Mucosa of stomach (tissue), 1 donor: ENCODE results near the gene SMOC1.
"Not testable (repeated sequence)": the region's sequence is repeated elsewhere in the genome, so short reads cannot be mapped to it uniquely, and the experiment has no call there.

Source experiments
- H3K27me3 ChIP-seq: one replicate; pipeline ENCODE4 v1.7.0; 2013; ENCODE audit warnings: mild to moderate bottlenecking, low read length; ENCODE audit not compliant: control insufficient read depth, insufficient read depth
- H3K36me3 ChIP-seq: one replicate; pipeline ENCODE4 v1.7.0; 2013; ENCODE audit warnings: low read length; ENCODE audit not compliant: control insufficient read depth, insufficient read depth
- H3K4me1 ChIP-seq: one replicate; pipeline ENCODE4 v1.7.0; 2013; ENCODE audit warnings: mild to moderate bottlenecking, low read length; ENCODE audit not compliant: control insufficient read depth, insufficient read depth
- H3K4me3 ChIP-seq: one replicate; pipeline ENCODE4 v1.7.0; 2013; ENCODE audit warnings: low read length
- H3K9ac ChIP-seq: one replicate; pipeline ENCODE4 v1.7.0; 2013; ENCODE audit warnings: mild to moderate bottlenecking, low read length, moderate library complexity
- H3K9me3 ChIP-seq: one replicate; pipeline ENCODE4 v1.7.0; 2013; ENCODE audit warnings: mild to moderate bottlenecking, low read length, moderate library complexity; ENCODE audit not compliant: control insufficient read depth
- donor health status: Pancreatic carcinoma.

The SMOC1 gene

DNA sequence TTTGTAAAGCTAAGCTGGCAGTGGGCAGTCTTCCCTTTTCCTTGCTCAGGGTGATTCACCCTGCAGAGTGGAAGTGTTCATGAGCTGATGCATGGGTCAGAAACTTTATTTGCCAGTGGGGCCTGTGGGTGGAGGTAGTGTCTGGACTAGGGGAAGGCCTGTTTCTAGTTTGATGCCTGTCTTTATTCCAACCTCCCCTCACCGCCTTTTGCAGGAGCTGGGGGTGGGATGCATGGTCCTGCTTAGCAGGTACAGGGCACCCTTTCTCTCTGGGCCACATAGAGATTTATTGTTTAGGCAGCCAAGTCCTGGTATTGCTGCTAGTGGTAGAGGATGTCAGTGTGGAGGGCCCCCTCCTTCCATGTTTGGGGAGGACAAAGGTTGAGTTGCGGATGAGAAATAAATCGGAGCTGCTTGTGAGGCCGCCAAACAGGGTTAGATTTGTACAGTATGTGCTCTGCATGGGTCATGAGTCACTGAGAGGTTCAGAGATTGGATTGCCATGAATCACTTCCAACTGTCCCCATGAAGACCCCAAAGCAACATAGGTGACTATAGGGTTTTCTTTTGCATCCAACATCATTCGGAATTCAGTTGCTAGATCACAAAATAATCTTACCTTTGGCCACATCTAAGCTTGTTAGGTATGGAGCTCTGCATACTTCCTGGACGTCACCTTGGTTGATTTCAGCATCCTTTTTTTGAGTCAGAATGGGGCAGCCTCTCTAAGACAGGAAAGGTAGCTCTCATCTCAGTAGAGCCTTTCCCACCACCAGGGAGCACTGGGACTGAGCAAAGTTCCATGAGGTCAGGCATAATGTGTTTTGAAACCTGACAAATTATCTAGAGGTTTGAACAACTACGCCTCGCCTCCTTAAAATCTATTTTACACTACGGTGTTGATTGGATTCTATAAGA lies 8.8 kb downstream of the SMOC1 start:
- no peak overlapping the region for H3K9ac ChIP-seq
- H3K4me3 ChIP-seq = no peak overlapping the region
- H3K4me1 ChIP-seq = no peaks in the 10 kb centered on the region
- H3K36me3 ChIP-seq = no peaks in the 10 kb centered on the region
- H3K9me3 ChIP-seq = no peaks in the 10 kb centered on the region
- H3K27me3 ChIP-seq = peaks cover 2% of the 10 kb centered on the region

DNA sequence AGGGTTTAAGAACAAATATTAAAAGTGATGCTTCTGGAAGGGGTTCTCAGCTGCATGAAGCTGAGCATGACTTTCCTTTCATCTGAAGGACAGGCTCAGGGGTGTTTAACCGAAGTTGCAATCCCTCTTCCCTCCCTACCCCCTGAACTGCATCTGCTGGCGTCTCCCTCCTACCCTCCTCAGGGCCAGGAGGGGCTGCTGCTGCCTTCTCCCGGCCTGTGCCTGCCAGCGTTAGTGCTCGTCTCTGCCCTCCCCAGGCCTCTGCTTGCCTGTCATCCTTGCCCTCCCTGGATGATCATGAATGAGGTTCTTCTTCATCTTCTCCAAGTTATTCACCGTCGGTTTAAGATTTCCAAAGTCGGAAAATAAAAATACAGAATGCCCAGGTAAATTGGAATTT lies 12.2 kb downstream of the SMOC1 start:
- Histone ChIP-seq H3K36me3 (no peaks in the 10 kb centered on the region), H3K9ac (no peak overlapping the region), H3K4me1 (no peaks in the 10 kb centered on the region), H3K27me3 (no peaks in the 10 kb centered on the region), H3K9me3 (no peaks in the 10 kb centered on the region), H3K4me3 (no peak overlapping the region)

DNA sequence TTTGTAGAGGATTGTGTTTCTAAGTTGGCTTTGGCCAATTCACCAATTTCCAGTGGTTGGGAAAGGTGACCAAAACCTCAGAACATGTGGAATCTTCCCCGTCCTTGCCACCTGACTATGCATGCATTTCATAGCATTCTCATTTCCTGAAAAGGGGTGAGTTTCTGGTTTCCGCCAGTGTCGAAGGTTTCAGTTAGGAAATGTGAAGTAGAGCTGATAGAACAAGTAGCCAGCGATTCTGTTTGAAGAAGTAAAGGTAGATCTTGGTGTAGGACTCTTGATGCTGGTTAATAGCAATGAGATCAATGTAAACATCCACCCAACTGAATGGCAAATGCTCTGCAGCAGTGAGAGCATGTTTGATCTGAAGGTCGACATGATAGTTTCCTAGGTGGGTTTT lies 15.9 kb downstream of the SMOC1 start:
- Histone ChIP-seq H3K4me1 (no peaks in the 10 kb centered on the region), H3K9ac (no peak overlapping the region), H3K4me3 (no peak overlapping the region), H3K9me3 (no peaks in the 10 kb centered on the region), H3K36me3 (no peaks in the 10 kb centered on the region), H3K27me3 (no peaks in the 10 kb centered on the region)

DNA sequence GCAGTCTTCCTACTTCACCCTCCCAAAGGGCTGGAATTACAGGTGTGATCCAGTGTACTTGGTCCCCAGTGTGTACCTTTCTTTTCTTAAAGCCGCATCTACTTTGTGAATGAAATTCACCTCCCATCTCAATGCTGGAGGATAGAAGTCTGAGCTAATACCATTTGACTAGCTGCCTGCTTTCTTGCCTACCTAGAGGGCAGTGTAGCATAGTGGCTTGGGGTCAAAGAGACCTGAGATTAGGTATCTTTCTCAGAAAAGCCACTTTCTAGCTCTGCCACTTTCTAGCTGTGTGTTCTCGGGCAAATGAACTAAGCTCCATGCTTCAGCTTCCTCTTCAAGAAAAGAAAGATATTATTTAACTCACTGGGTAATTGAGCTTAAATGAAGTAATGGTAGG lies 16.9 kb downstream of the SMOC1 start:
- no peaks in the 10 kb centered on the region for H3K4me1 ChIP-seq
- no peak overlapping the region for H3K9ac ChIP-seq
- no peaks in the 10 kb centered on the region for H3K27me3 ChIP-seq

DNA sequence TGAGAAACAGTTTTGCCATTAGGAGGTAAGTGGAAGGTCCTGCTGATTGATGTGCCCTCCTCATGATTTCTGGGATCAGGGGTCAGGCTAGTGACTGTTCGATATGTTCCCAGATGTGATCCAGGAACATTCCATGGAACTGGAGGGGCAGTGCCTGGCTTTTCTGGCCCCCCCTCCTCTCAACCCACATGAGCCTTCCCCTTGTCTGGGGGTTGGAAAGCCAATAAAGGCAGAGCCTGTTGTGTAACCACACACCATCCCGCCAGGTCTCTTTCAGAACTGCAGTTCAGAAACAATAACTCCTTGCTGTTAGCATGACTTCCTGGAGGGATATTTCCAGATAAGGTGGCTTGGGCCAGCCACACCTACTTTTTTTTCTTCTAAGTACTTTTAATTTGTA lies 17.8 kb downstream of the SMOC1 start:
- no peaks in the 10 kb centered on the region for H3K9me3 ChIP-seq
- no peaks in the 10 kb centered on the region for H3K4me1 ChIP-seq
- H3K27me3 ChIP-seq = no peaks in the 10 kb centered on the region
- no peak overlapping the region for H3K4me3 ChIP-seq
- no peaks in the 10 kb centered on the region for H3K36me3 ChIP-seq
- H3K9ac ChIP-seq = no peak overlapping the region

More for the DNA sequence above, 16.9 kb downstream of the SMOC1 start:
- no peaks in the 10 kb centered on the region for H3K36me3 ChIP-seq
- no peak overlapping the region for H3K4me3 ChIP-seq
- H3K9me3 ChIP-seq = no peaks in the 10 kb centered on the region

DNA sequence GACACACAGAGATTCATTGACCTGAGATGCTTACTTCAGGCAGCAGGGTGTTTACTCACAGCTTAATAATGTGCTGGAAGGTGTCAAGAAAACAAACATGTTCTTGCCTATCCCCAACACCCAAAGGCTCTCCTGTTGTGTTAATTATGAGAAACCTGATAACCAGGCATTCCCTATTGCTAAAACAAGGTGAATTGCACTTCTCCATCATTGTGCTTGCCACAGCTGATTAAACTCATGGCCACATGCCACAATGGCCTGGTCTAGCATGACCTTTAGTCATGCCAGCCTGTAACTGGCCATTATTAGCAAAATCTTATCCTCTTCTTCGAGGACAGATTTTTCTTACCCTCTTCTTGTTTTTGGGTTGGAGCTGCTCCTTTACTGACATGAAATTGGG lies 21.4 kb downstream of the SMOC1 start:
- Histone ChIP-seq H3K27me3 (no peaks in the 10 kb centered on the region), H3K4me1 (no peaks in the 10 kb centered on the region), H3K36me3 (no peaks in the 10 kb centered on the region), H3K9me3 (no peaks in the 10 kb centered on the region), H3K9ac (no peak overlapping the region), H3K4me3 (no peak overlapping the region)

DNA sequence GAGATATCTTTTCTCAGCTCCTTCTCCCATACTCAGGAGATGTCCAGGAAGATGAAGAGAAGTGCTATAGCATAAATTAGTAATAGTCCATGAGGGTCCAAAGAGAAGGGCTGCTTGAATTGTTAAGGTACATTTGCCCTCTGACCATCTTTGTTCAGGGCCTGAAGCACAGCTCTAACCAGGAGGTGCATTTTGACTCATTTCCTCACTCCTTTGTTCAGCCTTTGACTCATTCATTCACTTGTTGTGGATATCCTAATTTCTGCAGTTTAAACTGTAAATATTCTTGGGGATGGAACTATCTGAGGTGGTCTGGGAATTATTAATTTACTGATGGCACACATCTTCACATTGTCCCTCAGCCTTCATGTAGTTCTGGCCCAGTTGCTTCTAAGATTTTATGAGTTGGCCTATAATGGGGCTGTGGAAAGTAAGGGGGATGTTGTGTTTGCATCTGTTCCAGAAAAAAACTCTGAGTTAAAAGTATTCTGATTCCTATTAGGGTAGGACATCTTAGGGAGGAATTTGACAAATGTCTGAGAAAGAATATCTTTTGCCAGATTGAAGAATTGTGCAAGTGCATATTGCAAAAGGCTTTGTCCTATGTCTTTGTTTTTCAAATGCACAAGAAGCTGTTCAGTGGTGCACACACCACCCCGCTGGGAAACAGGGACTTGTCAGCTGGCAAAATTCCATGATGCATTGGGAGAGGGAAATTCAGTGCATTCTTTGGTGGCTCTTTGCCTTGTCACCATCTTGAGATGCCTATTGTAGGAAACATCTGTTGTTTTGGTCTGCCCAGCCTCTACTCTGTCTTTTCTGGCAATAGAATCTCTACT lies 22.1 kb downstream of the SMOC1 start:
- no peak overlapping the region for H3K9ac ChIP-seq
- no peak overlapping the region for H3K4me3 ChIP-seq
- H3K27me3 ChIP-seq = no peaks in the 10 kb centered on the region
- H3K36me3 ChIP-seq = no peaks in the 10 kb centered on the region
- no peaks in the 10 kb centered on the region for H3K9me3 ChIP-seq
- no peaks in the 10 kb centered on the region for H3K4me1 ChIP-seq

DNA sequence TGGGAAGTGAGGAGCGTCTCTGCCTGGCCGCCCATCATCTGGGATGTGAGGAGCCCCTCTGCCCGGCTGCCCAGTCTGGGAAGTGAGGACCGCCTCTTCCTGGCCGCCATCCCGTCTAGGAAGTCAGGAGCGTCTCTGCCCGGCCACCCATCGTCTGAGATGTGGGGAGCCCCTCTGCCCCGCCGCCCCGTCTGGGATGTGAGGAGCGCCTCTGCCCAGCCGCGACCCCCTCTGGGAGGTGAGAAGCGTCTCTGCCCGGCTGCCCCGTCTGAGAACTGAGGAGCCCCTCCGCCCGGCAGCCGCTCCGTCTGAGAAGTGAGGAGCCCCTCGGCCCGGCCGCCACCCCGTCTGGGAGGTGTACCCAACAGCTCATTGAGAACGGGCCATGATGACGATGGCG lies 23.8 kb downstream of the SMOC1 start:
- not testable (repeated sequence) for H3K4me3 ChIP-seq, H3K9me3 ChIP-seq, H3K4me1 ChIP-seq, H3K9ac ChIP-seq, H3K36me3 ChIP-seq, H3K27me3 ChIP-seq

DNA sequence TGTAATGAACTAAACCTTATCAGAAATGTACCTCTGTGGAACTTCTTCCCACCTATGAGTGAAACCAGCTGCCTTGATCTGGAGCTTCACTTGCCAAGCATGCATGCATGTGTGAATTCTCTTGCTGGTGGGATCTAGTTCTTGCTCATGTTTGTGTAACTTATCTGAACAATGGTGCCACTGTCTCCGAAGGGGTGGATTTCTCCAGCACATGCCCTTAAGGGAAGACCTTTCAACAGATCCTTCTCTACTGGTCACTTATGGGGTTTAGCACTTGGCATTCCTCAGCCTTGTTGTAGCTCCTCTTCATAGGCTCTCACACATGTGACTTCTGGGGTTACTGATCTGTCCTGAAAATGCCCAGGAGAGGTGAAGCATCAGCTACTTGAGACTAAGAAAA lies 25.0 kb downstream of the SMOC1 start:
- Histone ChIP-seq H3K4me3 (no peak overlapping the region), H3K36me3 (no peaks in the 10 kb centered on the region), H3K9me3 (no peaks in the 10 kb centered on the region), H3K9ac (no peak overlapping the region), H3K4me1 (no peaks in the 10 kb centered on the region), H3K27me3 (no peaks in the 10 kb centered on the region)

DNA sequence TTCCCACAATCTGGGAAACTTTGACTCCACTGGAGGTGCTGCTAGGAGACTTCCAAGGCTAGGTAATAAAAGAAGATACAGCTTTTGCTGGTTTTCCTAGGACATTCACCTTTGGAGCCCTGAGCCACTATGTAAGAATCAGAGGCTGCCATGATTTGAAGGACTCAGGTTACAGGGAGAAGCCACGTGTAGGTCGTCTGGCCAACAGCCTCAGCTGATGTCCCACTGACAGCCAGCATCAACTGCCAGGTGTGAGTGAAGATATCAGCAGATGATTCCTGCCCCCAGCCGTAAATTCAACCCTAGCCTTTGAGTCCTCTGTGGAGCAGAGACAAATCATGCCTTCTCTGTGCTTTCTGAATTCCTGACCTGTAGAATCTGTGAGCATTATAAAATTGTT lies 27.0 kb downstream of the SMOC1 start:
- H3K27me3 ChIP-seq = no peaks in the 10 kb centered on the region
- no peak overlapping the region for H3K4me3 ChIP-seq
- no peaks in the 10 kb centered on the region for H3K9me3 ChIP-seq
- H3K9ac ChIP-seq = no peak overlapping the region
- H3K4me1 ChIP-seq = no peaks in the 10 kb centered on the region
- H3K36me3 ChIP-seq = no peaks in the 10 kb centered on the region

DNA sequence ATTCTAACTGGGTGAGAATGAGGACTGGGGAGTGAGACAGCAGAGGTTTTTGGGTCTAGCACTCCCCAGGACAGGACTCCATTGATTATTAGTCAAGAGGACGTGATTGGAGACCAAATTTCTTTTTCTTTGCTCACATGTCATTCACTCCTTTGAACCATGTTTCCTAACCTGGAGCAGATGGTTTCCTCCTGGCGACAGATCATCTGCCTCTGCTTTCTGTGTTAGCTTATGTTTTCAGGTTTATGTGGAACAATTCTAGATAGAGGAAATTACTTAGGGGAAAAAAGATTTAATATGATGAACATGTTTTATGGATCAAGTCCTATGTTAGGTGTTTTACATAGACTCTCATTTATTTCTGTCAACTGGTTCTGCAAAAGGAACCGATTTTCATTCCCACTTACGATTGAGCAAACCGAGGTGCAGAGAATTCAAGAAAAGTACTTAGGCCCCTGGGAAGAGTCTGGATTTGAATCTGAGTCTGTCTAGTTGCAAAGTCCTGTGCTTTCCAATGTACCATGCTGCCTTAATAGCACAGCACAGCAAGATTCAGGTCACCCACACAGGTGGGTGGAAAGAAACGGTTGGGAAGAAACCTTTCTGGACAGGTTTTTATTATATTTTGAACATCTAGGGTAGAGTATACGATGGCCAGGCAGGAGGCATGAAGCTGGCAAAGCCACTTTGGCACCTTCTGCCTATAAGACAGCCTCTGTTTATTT lies 30.8 kb downstream of the SMOC1 start:
- H3K4me1 ChIP-seq = no peaks in the 10 kb centered on the region
- H3K4me3 ChIP-seq = no peak overlapping the region
- no peaks in the 10 kb centered on the region for H3K36me3 ChIP-seq
- H3K9ac ChIP-seq = no peak overlapping the region
- H3K27me3 ChIP-seq = no peaks in the 10 kb centered on the region
- H3K9me3 ChIP-seq = no peaks in the 10 kb centered on the region

DNA sequence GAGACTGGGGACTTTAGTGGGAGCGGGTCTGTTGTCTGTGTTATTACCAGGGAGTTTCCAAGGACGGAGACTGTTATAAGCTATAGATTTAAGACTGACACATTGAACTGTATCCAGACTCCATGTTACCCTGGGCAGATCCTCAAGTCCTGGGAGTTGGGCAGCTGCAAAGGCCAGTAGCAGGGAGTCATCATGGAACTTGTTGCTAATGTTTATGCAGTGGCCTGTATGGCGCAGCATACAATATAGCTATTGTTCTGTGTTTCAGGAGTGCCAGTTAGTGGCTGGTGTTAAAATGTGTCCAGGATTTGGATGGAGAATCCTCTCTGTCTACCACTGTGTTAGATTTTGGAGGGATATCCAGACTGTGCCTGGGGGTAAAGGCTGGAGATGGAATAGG lies 31.7 kb downstream of the SMOC1 start:
- Histone ChIP-seq H3K9me3 (no peaks in the 10 kb centered on the region), H3K4me1 (no peaks in the 10 kb centered on the region), H3K27me3 (no peaks in the 10 kb centered on the region), H3K9ac (no peak overlapping the region), H3K4me3 (no peak overlapping the region), H3K36me3 (no peaks in the 10 kb centered on the region)
